BLaER1 (cell line): Measurements from ENCODE around the gene POLR1H.

Source experiments
- H3K27ac ChIP-seq: shearing (Covaris generic); formaldehyde crosslinking; 2 replicates; pipeline ENCODE4 v1.8.1; 2022
- H3K27me3 ChIP-seq: shearing (Covaris generic); formaldehyde crosslinking; 2 replicates; pipeline ENCODE4 v1.8.1; 2022
- H3K36me3 ChIP-seq: shearing (Covaris generic); formaldehyde crosslinking; 2 replicates; pipeline ENCODE4 v1.8.1; 2022
- H3K4me1 ChIP-seq: shearing (Covaris generic); formaldehyde crosslinking; 2 replicates; pipeline ENCODE4 v1.8.1; 2022
- H3K4me2 ChIP-seq: shearing (Covaris generic); formaldehyde crosslinking; 2 replicates; pipeline ENCODE4 v1.8.1; 2022
- H3K4me3 ChIP-seq: shearing (Covaris generic); formaldehyde crosslinking; 2 replicates; pipeline ENCODE4 v1.8.1; 2022
- H3K9ac ChIP-seq: shearing (Covaris generic); formaldehyde crosslinking; 2 replicates; pipeline ENCODE4 v1.8.1; 2022
- H3K9me3 ChIP-seq: shearing (Covaris generic); formaldehyde crosslinking; 2 replicates; pipeline ENCODE4 v1.8.1; 2022
- H4K20me1 ChIP-seq: shearing (Covaris generic); formaldehyde crosslinking; 2 replicates; pipeline ENCODE4 v1.8.1; 2022
- Cebpa-rat ChIP-seq: shearing (Covaris generic); IDR thresholded peaks from 2 replicates; pipeline ENCODE4 v1.8.1; 2022

Gene POLR1H

GRCh38 chr6:30071081-30071818, 10.2 kb downstream of the POLR1H start:
- Histone ChIP-seq H3K36me3 (peaks cover 29% of the 10 kb centered on the region), H3K27me3 (peaks cover 49% of the 10 kb centered on the region), H4K20me1 (peaks cover 40% of the 10 kb centered on the region), H3K27ac (no peak overlapping the region), H3K4me1 (peaks cover 36% of the 10 kb centered on the region), H3K9me3 (no peaks in the 10 kb centered on the region), H3K9ac (no peak overlapping the region), H3K4me3 (no peak overlapping the region), H3K4me2 (no peak overlapping the region)
- TF ChIP-seq Cebpa-rat: no peak

- no peak overlapping the region for H3K9ac ChIP-seq
- no peak for TF ChIP-seq Cebpa-rat
- no peak overlapping the region for H3K27ac ChIP-seq
- peaks cover 29% of the 10 kb centered on the region for H3K36me3 ChIP-seq
- H3K4me3 ChIP-seq: no peak overlapping the region
- no peak overlapping the region for H3K4me2 ChIP-seq
- peaks cover 40% of the 10 kb centered on the region for H3K4me1 ChIP-seq
- peaks cover 44% of the 10 kb centered on the region for H4K20me1 ChIP-seq
- H3K9me3 ChIP-seq: no peaks in the 10 kb centered on the region
- H3K27me3 ChIP-seq: peaks cover 55% of the 10 kb centered on the region
These were observed 10.8 kb downstream of the POLR1H start for GRCh38 chr6:30071858-30072257.

DNA sequence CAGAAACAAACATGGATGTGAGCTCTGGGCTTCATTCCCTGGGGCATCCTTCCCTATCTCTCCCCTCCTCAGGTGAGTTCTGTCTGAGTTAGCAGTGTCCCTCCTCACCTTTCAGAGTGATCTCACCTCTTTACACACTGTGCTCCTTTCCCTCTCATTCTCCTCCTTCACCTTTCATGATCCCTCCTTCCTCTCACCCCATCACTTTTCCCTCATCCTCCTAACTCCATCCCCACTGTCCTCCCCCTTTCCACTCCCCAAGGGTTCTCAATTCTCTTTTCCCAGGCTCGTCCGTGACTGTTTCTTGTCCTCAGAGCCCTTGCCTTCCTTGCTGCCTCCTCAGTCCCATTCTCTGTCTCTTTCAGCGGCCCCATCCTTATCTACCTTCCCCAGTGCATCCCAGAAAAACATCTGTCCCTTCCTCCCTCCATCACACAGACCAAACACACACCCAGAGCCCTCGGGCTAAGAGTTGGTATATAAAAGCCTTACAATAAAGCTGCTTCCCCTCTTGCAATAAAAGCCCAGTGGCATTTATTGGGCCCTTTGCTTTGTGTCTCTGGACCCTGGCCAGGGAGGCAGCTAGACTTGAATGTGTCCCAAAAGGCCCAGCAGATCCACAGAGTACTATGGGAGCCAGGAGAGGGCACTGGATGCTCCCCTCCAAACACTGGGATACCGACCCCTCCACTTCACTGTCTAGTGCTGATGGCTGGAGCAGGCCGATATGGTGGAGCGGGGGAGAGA, 12.6 kb downstream of the POLR1H start:
- peaks cover 39% of the 10 kb centered on the region for H3K4me1 ChIP-seq
- H3K36me3 ChIP-seq: peaks cover 26% of the 10 kb centered on the region
- H3K4me3 ChIP-seq: no peak overlapping the region
- H3K27me3 ChIP-seq: peaks cover 73% of the 10 kb centered on the region
- H3K4me2 ChIP-seq: no peak overlapping the region
- no peak overlapping the region for H3K27ac ChIP-seq
- no peak for TF ChIP-seq Cebpa-rat
- no peaks in the 10 kb centered on the region for H3K9me3 ChIP-seq
- H3K9ac ChIP-seq: no peak overlapping the region
- peaks cover 44% of the 10 kb centered on the region for H4K20me1 ChIP-seq

DNA sequence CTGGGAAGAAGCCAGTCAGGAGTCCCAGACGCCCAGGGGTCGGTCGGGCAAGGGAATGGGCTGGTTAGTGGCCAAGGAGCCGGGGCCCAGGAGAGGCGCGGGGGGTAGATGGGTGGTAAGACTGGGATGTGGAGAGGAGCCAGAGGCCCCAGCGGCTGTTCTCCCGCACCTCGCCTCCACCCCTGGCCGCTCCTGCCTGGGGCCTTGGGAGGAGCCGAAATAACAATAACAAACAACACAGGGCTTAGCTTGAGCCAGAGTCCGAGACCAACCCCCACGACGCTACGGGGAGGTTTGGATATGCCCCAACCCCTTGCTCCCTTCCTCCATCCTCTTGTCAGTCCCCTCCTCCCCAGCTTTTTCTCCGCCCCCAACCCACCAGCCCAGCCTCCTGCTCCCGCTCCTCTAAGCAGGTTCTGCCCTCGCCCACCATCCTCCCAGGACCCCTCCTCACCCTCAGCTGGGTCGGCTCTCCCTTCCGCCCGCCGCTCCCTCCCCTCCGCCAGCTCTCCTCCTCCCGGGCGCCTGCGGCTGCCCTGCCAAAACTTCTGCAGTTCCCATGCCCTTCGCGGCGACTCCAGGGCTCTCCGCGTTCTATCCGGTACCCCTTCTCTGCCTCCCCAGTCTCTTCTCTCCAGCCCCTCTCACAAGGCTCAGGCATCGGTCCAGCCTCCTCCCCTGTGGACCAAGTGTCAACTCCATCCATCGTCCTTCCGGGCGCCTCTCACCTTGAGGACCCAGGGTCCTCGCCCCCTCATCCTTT, 13.4 kb downstream of the POLR1H start:
- Histone ChIP-seq H3K36me3 (peaks cover 18% of the 10 kb centered on the region), H3K27me3 (peaks cover 80% of the 10 kb centered on the region), H3K4me3 (peak overlapping the region; percentile 57), H3K9ac (no peak overlapping the region), H4K20me1 (peaks cover 44% of the 10 kb centered on the region), H3K27ac (no peak overlapping the region), H3K4me2 (peak overlapping the region; percentile 86), H3K4me1 (peaks cover 38% of the 10 kb centered on the region), H3K9me3 (no peaks in the 10 kb centered on the region)
- TF ChIP-seq Cebpa-rat: no peak

DNA sequence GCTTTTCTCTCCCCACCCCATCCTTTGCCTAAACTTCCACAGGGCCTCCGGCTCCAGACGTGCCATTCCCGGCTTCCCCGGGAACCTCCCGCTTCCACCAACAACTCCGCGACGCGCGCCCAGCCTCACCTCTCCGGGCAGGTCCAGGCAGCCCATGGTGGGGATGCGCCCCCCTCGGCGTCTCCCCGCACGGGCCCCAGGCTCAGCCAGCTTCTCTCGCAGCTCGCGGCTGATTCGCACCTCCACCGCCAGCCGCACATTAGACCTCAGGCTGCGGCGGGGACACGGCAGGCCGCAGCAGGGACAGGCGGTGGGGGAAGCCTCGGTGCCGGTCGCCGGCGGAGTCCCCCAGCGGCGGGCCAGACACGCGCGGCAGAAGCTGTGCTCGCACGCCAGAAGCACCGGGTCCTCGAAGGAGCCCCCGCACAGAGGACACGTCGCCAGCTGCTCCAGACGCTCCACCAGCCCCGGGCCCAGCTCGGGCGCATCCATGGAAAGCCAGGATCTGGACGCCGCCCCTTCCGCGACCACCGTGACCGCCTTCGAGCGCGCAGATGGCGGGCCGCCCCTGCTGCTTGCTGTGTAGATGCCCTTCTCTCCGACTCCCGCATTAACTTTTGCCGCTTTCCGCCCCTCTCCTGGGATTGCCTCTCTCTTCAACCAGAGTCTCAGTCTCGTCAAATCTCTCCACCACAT, 14.2 kb downstream of the POLR1H start, which contains the start of gene RNF39:
RNF39 (minus strand) TSS at position 676 of the 696 bp plus-strand sequence; CDS start at position 492, 184 bp downstream.
- H3K9me3 ChIP-seq: no peaks in the 10 kb centered on the region
- H3K27ac ChIP-seq: no peak within 1 kb of the TSS
- 0 out of 2 replicates have a peak within 1 kb of the TSS, but pooled peaks have one; percentile 19 for H3K9ac ChIP-seq
- H4K20me1 ChIP-seq: peaks cover 44% of the 10 kb centered on the region
- peak within 1 kb of the TSS; percentile 86 for H3K4me2 ChIP-seq
- H3K27me3 ChIP-seq: peaks cover 80% of the 10 kb centered on the region
- H3K36me3 ChIP-seq: peaks cover 10% of the 10 kb centered on the region
- TF ChIP-seq Cebpa-rat: no peak
- peaks cover 38% of the 10 kb centered on the region for H3K4me1 ChIP-seq
- H3K4me3 ChIP-seq: peak within 1 kb of the TSS; percentile 57

GRCh38 chr6:30075790-30076732, 15.0 kb downstream of the POLR1H start:
- TF ChIP-seq Cebpa-rat: peak; percentile 66; the same call in 1 of the 2 replicates
- H4K20me1 ChIP-seq: peaks cover 44% of the 10 kb centered on the region
- H3K9me3 ChIP-seq: no peaks in the 10 kb centered on the region
- H3K4me1 ChIP-seq: peaks cover 38% of the 10 kb centered on the region
- peak overlapping the region; percentile 86 for H3K4me2 ChIP-seq
- H3K27me3 ChIP-seq: peaks cover 80% of the 10 kb centered on the region
- peak overlapping the region; percentile 57 for H3K4me3 ChIP-seq
- H3K27ac ChIP-seq: no peak overlapping the region
- peaks cover 2% of the 10 kb centered on the region; the same call in 1 of the 2 replicates for H3K36me3 ChIP-seq
- H3K9ac ChIP-seq: no peak overlapping the region

DNA sequence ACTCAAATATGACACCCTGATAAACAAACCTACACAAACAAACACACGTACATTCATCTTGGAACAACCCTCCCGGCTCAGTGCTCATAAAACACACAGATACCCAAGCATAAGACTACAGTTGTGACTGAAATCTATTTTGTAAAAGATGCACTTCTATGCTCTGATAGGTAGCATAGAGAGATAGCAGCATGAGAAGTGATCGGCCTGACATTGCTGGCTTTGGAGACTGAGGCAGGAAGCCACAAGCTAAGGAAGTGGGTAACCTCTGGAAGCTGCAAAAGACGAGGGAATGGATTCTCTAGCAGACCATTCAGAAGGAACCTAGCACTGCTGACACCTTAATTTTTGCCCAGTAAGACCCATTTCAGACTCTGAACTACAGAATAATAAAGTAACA, 16.2 kb downstream of the POLR1H start:
- Histone ChIP-seq H3K4me2 (peak overlapping the region; percentile 27), H3K27me3 (peaks cover 71% of the 10 kb centered on the region), H3K27ac (no peak overlapping the region)

GRCh38 chr6:30087876-30088275, 26.8 kb downstream of the POLR1H start:
- Histone ChIP-seq H3K27me3 (peaks cover 3% of the 10 kb centered on the region; the same call in 1 of the 2 replicates), H3K4me1 (no peaks in the 10 kb centered on the region), H3K9ac (no peak overlapping the region), H4K20me1 (no peaks in the 10 kb centered on the region), H3K4me3 (no peak overlapping the region), H3K4me2 (no peak overlapping the region), H3K27ac (no peak overlapping the region), H3K36me3 (no peaks in the 10 kb centered on the region), H3K9me3 (no peaks in the 10 kb centered on the region)
- no peak for TF ChIP-seq Cebpa-rat

More for the DNA sequence above, 16.2 kb downstream of the POLR1H start:
- Histone ChIP-seq H3K4me1 (peaks cover 38% of the 10 kb centered on the region), H3K9ac (no peak overlapping the region), H3K36me3 (no peaks in the 10 kb centered on the region), H3K9me3 (no peaks in the 10 kb centered on the region), H3K4me3 (no peak overlapping the region), H4K20me1 (peaks cover 44% of the 10 kb centered on the region)
- no peak for TF ChIP-seq Cebpa-rat
